HG02970 (cell line): ENCODE measurements around the gene CEBPZ.

ENCODE experiments used
- ATAC-seq: cut with Tn5 transposase; IDR thresholded peaks from one replicate; pipeline ENCODE4 v1.9.1; 2021; ENCODE audit warnings: mild to moderate bottlenecking, moderate library complexity, moderate number of reproducible peaks; ENCODE audit not compliant: unreplicated experiment, low FRiP score

The CEBPZ gene, protein sequence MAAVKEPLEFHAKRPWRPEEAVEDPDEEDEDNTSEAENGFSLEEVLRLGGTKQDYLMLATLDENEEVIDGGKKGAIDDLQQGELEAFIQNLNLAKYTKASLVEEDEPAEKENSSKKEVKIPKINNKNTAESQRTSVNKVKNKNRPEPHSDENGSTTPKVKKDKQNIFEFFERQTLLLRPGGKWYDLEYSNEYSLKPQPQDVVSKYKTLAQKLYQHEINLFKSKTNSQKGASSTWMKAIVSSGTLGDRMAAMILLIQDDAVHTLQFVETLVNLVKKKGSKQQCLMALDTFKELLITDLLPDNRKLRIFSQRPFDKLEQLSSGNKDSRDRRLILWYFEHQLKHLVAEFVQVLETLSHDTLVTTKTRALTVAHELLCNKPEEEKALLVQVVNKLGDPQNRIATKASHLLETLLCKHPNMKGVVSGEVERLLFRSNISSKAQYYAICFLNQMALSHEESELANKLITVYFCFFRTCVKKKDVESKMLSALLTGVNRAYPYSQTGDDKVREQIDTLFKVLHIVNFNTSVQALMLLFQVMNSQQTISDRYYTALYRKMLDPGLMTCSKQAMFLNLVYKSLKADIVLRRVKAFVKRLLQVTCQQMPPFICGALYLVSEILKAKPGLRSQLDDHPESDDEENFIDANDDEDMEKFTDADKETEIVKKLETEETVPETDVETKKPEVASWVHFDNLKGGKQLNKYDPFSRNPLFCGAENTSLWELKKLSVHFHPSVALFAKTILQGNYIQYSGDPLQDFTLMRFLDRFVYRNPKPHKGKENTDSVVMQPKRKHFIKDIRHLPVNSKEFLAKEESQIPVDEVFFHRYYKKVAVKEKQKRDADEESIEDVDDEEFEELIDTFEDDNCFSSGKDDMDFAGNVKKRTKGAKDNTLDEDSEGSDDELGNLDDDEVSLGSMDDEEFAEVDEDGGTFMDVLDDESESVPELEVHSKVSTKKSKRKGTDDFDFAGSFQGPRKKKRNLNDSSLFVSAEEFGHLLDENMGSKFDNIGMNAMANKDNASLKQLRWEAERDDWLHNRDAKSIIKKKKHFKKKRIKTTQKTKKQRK

DNA sequence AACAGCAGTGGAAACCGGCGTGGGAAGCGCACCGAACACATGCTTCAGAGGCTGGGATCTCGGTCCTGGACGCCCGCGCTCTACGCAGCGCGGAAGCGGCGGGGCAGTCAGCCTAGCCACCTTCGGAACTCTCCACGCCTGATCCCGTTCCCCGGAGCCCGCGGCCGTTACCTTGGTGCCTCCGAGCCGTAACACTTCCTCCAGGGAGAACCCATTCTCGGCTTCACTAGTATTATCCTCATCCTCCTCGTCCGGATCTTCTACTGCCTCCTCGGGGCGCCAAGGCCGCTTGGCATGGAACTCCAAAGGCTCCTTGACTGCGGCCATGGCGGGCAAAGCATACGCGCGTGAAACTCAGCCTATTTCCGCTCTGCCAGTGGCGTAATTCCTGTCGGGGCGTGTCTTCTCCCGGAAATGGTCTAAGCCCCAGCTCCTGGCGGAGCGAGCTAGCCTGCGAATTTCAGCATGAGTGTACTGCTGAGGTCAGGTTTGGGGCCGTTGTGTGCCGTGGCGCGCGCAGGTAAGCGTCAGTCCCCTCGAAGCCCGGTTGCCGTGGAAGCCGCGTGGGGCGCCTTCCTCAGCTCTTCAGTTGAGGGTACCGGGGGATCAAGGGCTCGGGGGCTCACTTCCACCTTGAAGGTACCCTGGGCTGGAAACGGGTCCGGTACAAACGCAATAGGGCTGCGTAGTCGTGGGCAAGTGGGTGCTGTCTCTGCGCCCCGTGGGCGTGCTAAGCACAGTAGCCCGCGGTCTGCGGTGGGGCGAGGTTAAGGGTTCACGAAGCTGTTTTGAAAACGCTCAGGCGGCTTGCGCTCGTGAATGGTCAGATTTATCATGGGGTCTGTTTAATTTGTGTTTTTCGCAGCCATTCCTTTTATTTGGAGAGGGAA, at the start of gene CEBPZ, which contains the start of gene NDUFAF7:
CEBPZ (minus strand) TSS at position 356 of the 890 bp plus-strand sequence; CDS start at position 327, 29 bp downstream.
NDUFAF7 (plus strand) TSS at position 418 of the 890 bp plus-strand sequence; CDS start at position 466, 48 bp downstream.
- peak; percentile 93 for ATAC-seq

DNA sequence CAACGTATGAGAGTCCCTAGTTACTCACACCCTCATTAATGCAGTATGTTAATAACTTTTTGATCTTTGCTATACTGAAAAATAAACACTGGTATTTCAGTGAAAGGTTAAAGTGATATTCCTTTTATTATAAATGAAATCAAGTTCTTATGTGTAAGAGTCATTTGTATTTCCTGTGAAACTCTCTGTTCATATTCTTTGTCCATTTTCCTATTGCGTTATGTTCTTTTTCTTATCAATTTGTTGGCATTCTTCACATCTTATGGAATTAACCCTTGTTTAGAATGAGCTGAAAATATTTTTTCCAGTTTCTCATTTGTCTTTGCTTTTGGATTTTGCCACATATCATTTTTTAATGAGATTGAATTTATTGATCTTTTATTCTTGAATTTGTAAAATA, 44.9 kb upstream of the CEBPZ start:
- ATAC-seq = no peak

DNA sequence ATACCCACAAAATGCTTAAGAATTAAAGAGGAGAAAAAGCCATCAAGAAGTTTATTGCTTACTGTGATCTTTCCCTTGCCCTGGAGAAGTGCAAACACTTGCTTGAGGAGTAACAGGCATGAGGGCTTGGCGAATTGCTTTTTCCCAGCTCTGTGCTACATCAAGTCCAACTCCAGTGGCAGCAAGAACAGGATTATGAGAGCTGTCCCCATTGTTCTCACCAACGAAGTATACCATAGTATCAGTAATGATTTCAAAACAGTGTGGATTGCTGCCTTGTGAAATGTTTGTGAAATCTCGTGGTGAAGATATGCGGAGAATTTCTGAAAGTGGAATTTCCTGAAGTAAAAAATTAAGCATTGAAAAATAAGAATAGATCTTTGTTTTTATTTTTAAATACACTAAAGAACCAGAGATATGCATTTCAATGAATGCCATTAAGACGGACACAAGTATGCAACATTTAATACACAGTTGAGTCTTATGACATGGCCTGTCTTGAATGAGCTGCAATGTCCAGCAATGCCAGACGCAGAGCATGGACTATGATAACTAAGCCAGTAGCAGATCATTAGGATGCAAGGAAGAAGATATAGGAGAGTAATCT, 43.1 kb upstream of the CEBPZ start:
- ATAC-seq = no peak

DNA sequence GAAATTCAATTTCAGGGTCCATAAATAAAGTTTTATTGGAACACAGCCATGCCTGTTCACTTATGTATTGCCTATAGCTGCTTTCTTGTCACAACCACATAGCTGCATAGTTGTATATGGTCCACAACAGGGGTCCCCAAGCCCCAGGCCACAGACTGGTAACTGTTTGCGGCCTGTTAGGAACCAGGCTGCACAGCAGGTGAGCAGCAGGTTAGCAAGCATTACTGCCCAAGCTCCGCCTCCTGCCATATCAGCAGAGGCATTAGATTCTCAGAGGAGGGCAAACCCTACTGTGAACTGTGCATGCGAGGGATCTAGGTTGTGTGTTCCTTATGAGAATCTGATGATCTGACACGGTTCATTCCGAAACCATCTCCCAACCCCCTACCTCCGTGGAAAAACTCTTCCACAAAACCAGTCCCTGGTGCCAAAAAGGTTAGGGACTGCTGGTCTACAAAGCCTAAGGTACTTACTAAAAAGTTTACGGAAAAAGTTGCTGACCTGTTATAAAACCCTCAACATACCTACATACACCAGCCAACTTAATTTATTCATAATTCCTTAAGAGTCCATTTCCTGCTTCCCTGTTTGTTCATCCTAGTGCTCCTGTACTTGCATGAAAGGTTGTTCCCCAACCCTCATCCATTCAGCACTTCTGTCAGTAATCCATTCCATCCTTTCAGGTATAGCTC, 40.1 kb upstream of the CEBPZ start:
- no peak for ATAC-seq

DNA sequence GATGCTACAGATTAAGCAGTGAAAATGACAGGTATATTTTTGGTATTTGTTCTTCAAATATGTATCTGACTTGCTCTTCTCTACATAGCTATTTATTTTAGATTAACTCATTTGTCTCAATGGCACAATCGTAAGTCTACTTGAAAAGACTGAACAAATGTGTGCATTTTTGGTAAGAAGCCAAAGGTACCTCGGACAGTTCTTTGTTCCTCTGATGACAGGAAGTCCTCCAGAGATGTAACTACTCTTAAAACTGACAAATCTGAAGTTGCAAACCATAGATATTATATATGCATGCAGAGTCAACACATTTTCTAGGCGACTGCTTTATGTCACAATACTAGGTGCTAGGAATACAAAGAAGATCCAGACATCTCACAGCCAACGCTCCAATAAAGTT, 36.7 kb upstream of the CEBPZ start:
- ATAC-seq = no peak

DNA sequence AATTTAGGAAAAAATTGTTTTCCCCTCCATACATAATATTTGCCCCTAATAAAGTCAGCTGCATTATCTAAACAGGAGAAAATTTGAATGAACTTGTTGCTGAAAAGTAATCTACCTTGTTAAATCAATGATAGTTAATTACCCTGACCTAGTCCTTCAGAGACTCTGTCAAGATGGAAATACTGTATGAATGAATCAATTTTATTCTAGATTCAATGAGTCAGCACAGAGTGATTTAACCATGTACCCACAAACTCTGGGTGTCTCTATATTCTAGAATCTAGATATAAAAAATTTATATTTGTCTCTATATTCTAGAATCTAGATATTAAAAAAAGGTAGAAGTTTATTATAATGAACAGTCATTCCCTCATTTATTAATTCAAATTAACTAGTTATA, 36.3 kb upstream of the CEBPZ start:
- ATAC-seq = no peak

DNA sequence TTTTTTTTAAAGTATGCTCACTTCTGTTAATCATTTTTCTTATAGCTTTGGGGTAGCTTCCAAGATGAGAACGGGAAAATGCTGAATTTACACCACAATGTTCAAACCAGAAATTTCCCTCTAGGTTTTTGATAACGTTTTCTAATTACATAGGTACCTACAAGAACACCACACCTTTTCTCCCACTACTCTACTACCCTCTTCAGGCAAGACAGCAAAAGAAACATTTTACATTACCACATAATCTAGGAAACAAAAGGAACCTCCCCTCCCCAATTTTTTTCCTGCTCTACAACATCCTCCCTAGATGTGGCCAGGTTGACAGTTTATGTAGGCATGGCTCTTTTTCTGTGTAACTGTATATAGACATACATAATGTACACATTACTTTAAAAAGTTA, 32.4 kb upstream of the CEBPZ start:
- ATAC-seq = no peak

DNA sequence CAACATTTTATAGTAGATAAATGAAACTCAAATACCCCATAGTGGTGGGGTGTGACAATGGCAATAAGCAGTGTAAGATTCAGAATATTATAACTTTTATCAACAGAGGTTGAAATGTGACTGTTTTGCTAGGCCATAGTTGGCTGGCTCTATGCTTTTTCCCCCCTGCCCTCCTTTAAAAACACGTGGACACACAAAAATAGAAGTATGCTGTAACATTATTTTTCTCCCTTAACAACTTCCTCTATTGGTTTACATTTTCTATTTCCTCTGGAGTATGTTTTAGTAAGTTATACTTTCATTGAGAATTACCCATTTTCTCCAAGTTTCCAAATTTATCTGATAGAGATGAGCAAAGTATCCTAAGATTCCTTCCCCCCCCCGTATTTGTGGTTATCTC, 31.1 kb upstream of the CEBPZ start:
- ATAC-seq = no peak

DNA sequence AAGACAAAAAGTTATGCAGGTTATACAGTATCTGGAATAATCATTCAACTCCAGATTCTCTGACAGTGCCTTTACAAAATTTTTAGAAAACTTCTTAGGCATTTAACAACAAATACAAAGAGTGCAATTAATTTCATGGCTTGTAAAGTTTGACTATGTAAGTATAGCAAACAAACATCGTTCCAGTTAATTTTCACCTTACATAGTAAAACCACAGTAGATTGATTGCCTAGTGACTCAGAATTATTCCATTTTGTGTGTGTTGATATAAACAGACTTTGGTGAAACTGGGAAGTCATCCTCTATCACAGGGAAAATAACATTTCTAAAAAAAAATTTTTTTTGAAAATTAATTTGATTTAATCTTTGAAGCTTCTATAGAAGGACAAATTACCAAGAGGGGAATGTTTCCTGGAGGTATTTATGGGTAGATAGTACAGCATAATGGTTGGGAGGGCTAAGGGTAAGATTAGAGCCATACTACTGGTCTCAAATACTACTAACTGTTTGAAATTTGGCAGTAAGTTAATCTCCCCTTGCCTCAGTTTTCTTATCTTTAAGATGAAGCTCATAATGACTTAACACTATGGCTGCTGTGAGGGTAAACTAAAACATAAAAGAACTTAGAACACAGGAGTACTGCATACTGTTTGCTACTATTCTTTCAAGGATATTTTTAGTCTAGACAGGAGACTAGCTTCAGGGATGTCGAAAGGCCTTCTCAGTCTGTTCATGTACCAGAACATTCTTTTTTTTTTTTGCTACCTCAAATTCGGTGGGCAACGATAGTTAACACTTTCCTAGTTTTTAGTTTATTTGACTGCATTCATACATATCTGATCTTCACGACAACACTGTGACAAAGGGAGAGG, 19.7 kb upstream of the CEBPZ start:
- ATAC-seq = no peak

DNA sequence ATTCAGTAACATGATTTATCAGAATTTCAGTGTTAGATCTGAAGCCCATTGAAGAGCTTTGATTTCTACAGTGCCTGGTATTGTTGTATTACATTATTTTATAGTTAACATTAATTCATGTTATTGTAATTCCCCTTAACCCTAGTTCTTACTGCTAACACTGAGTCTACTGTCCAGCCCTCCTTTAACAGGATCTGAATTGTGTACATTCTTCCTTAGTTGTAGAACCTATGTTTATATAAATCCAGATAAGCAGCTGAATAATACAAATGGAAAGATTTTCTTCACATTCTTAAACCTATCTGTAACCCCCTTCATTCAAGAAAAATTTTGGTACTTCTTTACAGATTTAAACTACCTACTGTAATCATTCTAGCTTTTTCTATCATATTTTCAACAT, 14.8 kb upstream of the CEBPZ start:
- ATAC-seq = no peak

DNA sequence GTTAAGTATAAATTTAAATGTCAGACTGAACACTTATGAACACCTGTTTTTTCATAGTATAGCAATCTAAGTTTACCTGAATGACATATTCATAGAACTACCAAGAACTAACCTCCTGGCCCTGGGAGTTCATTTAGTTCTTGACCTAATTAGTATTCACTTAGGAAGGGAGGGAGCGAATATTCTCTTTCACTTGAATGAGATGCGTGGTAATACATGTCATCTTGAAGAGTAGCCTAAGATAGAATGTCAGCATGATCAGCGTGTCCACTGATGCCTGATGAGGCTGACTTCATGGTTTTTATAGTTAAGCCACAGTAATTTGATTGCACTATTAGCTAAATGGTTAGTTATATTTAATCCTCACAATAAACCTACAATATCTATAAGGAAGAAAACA, 13.4 kb upstream of the CEBPZ start:
- ATAC-seq = no peak

DNA sequence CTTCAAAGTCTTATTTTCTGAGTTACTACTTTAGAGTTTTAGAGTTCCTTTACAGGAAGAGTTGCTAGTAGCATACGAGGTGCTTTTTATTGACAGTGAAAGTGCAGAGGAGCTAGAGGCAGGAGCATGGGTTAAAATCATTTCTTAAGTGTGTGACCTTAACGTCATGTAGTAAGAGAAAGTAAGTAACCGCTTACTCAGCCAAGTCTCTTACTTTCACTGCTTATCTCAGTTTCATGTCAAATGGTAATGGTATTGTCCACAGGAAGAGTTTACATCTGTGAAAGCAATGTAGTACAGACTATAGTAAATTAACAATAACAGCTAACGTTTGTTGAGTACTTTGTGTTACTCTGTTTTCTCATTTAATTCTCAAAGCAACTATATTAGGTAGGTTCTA, 12.6 kb upstream of the CEBPZ start:
- no peak for ATAC-seq

DNA sequence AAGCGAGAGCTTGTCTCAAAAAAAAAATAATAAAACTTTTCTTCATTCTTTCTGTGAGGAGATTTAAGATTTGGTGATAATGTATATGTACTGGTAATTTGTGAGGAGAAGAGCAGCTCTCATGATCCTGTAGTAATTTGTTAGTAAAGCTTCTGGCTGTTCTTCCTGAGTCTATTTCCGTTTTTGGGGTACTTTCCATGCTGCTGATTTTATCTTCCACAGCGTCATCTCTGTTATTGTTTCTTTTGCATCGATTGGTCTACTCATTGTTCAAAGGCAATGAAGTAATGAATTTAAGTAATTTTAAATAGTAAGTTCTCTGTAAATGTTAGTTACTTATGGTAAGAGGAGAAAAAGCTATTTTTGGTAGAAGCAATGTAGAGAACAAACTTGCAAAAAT, 12.0 kb upstream of the CEBPZ start:
- ATAC-seq = no peak

DNA sequence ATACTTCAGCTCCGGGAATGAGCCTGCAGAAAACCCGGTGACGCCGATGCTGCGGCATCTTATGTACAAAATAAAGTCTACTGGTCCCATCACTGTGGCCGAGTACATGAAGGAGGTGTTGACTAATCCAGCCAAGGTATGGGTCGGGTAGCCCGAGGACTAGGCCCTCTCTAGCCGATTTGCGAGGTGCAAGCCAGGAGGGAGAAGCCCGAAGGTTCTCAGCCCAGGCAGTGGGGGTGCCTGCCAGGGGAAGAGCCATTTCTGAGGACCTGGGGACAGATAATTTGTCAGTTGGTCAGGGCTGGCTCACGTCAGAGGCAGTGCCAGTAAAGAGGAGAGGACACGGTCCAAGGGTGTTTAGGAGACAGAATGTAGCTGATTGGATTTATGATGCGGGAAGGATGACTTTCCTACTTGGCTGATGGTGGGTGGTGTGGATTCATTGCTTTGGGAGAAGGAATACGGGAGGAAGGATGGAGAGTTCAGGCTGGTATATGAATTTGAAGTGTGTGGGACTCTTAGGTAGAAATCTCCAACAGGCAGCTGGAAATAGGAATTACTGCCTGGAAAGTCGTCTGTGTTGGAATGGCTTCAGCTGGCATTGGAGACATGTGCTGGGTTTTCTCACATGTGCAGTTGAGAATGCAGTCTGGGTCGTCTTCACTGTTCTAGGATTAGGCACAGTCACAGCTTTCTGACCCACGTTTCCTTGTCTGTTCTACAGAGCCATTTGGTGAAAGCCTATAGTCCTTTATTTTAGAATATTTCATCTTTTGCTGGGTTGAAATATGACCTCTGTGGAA, 936 bp upstream of the CEBPZ start:
- ATAC-seq = no peak

DNA sequence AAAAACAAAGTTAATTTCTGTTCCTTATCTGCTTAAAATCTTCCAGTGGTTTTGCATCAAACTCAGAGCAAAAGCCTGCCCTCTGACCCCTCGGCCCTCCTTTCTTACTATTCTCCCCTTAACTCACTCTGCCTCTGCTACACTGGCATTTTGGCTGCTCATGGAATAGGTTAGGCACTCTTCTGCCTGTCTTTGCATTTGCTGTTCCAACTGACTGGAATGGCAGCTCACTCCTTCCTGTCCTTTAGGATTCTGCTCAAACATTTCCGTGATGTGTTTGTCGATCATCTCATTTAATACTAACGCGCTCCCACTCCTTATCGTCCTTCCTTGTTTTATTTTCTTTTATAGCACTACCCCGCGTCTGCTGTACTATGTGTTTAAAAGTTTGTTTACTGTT, 815 bp downstream of the CEBPZ start:
- no peak for ATAC-seq

DNA sequence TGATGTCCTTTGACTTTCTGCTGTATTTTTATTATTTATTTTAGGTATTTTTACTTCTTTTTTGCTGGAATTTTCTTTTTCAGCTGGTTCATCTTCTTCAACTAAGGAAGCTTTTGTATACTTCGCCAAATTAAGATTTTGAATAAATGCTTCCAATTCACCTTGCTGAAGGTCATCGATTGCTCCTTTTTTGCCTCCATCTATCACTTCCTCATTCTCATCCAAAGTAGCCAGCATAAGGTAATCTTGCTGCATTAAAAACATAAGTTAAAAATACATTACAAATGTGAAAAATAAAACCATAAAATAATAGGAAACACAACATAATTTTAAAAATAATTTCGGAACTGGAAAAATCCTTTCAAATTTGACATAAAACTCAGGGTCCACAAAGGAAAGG, 2.6 kb downstream of the CEBPZ start:
- ATAC-seq = no peak

DNA sequence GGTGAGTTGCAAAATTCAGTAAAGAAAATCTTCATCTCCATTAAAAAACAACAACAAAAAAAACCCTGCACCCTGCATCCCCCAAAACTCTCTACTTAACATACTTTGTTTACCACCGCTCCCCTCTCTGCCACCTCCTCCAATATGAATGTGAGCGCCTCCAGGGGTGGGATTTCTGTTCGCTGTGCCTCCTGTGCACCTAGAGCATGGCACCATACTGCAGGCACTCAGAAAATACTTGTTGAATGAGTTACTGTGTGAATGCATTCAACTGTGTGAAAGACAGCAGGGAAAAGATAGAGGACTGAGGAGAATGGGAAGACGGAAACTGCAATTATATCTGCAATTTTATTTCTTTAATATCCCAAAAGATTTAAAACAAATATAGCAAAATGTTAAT, 4.5 kb downstream of the CEBPZ start:
- ATAC-seq = no peak
